ENCODE results near the gene GPX2.

GPX2 gene

GRCh38 chr14:64942531-64943111 lies at the start of gene GPX2:
Gene GPX2 (minus strand): TSS chr14:64942745. CDS start chr14:64942726, 19 bp downstream.
- DNase-seq (ENCODE audit: low spot score) = no peak

GRCh38 chr14:64990939-64991338 lies 48.4 kb upstream of the GPX2 start:
- no peak for DNase-seq (ENCODE audit: low spot score)

GRCh38 chr14:64990296-64990695 lies 47.8 kb upstream of the GPX2 start:
- DNase-seq (ENCODE audit: low spot score) = no peak

GRCh38 chr14:64987438-64987767 lies 44.9 kb upstream of the GPX2 start:
- no peak for DNase-seq (ENCODE audit: low spot score)

- DNase-seq (ENCODE audit: low spot score) = peak; percentile 91
Measured at GRCh38 chr14:64986648-64987437, 44.3 kb upstream of the GPX2 start, which contains the start of gene FNTB. Gene FNTB (plus strand): TSS chr14:64986895. CDS start chr14:64986954, 59 bp downstream.

GRCh38 chr14:64983439-64984310 lies 41.1 kb upstream of the GPX2 start:
- DNase-seq (ENCODE audit: low spot score) = peak; percentile 62

- DNase-seq (ENCODE audit: low spot score) = no peak
Measured at GRCh38 chr14:64979336-64980074, 37.0 kb upstream of the GPX2 start.

GRCh38 chr14:64974563-64974962 lies 32.0 kb upstream of the GPX2 start:
- DNase-seq (ENCODE audit: low spot score) = no peak

- no peak for DNase-seq (ENCODE audit: low spot score)
Measured at GRCh38 chr14:64973826-64974225, 31.3 kb upstream of the GPX2 start.

- DNase-seq (ENCODE audit: low spot score) = no peak
Measured at GRCh38 chr14:64973026-64973442, 30.5 kb upstream of the GPX2 start.

- DNase-seq (ENCODE audit: low spot score) = no peak
Measured at GRCh38 chr14:64971943-64972791, 29.6 kb upstream of the GPX2 start, which contains the start of gene RAB15. Gene RAB15 (minus strand): TSS chr14:64972336. CDS start chr14:64972076, 260 bp downstream.

GRCh38 chr14:64971491-64971942 lies 29.0 kb upstream of the GPX2 start:
- DNase-seq (ENCODE audit: low spot score) = no peak

GRCh38 chr14:64970776-64971477 lies 28.4 kb upstream of the GPX2 start:
- DNase-seq (ENCODE audit: low spot score) = no peak

- DNase-seq (ENCODE audit: low spot score) = no peak
Measured at GRCh38 chr14:64970041-64970440, 27.5 kb upstream of the GPX2 start.

- no peak for DNase-seq (ENCODE audit: low spot score)
Measured at GRCh38 chr14:64968651-64969050, 26.1 kb upstream of the GPX2 start.

- DNase-seq (ENCODE audit: low spot score) = no peak
Measured at GRCh38 chr14:64968167-64968566, 25.6 kb upstream of the GPX2 start.

- DNase-seq (ENCODE audit: low spot score) = no peak
Measured at GRCh38 chr14:64966976-64967375, 24.4 kb upstream of the GPX2 start.

- no peak for DNase-seq (ENCODE audit: low spot score)
Measured at GRCh38 chr14:64965356-64966000, 22.9 kb upstream of the GPX2 start.

GRCh38 chr14:64963611-64964010 lies 21.1 kb upstream of the GPX2 start:
- DNase-seq (ENCODE audit: low spot score) = no peak
